ENCODE data around the gene LIPC.

DNA sequence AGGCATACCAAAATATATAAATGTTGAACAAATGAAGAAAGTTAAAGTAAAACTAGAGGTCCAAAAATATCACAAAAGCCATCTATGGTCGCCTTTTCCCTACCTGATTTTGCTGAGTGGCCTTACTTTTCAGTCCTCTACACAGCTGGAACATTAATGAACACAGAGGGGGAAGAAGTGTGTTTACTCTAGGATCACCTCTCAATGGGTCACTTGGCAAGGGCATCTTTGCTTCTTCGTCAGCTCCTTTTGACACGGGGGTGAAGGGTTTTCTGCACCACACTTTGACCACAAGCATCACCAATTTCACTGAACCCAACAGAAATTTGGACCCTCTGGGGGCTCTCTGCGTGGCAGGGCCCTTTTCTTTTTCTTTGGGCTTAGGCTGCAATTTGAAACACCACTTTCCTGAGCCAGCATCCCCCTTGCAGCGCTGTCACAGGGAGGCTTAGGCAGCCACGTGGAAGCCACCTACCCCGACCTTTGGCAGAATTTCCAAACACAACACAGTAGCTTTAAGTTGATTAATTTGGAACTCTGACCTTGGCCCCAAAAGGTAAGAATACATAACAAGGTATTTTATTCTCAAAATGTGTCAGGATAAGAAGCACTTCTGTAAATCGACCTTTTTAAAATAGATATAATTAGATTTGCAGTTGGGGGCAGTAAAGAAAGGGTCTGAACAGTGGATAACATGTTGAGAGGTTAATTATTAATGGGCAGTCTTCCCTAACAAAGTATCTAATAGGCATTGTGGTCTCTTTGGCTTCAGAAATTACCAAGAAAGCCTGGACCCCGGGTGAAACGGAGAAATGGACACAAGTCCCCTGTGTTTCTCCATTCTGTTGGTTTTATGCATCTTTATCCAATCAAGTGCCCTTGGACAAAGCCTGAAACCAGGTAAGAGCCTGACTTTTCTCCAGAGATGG, at the start of gene LIPC:
- TF ChIP-seq EZH2 (IDR thresholded peaks at IDR 0.05; ENCODE audit: low read length, missing control alignments), result no peak
- TF ChIP-seq, protein P1, sequence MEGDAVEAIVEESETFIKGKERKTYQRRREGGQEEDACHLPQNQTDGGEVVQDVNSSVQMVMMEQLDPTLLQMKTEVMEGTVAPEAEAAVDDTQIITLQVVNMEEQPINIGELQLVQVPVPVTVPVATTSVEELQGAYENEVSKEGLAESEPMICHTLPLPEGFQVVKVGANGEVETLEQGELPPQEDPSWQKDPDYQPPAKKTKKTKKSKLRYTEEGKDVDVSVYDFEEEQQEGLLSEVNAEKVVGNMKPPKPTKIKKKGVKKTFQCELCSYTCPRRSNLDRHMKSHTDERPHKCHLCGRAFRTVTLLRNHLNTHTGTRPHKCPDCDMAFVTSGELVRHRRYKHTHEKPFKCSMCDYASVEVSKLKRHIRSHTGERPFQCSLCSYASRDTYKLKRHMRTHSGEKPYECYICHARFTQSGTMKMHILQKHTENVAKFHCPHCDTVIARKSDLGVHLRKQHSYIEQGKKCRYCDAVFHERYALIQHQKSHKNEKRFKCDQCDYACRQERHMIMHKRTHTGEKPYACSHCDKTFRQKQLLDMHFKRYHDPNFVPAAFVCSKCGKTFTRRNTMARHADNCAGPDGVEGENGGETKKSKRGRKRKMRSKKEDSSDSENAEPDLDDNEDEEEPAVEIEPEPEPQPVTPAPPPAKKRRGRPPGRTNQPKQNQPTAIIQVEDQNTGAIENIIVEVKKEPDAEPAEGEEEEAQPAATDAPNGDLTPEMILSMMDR (conservative IDR thresholded peaks at IDR 0.05 in 1 of 2, IDR thresholded peaks at IDR 0.05 in 1 of 2; ENCODE audit: low read depth in 1 of 2, low read length in 2 of 2), result no peak
